GM21381 (cell line): Measurements from ENCODE around the gene NASP.

Experiments used
- ATAC-seq: cut with Tn5 transposase; IDR thresholded peaks from one replicate; pipeline ENCODE4 v1.9.1; 2021; ENCODE audit warnings: mild to moderate bottlenecking, moderate library complexity; ENCODE audit not compliant: unreplicated experiment

Gene NASP

DNA sequence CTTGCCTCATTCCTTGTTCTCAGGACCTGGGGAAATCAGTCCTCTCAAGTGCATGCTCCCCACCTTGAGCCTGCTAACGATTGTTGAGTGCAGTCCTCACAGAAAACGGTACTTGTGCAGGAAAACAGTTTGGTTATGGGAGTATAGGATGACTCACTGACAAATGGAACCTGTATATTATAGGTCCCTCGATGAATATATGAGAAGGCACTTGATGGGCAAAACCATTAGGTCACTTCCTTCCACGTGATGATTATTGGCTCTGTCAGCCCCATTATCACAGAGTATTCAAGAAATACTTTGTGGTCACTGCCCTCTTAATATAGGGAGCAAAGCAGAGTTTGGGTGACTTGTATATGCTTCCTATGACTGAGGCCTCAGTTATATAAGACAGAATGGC lies 33.8 kb downstream of the NASP start:
- ATAC-seq, result no peak

- ATAC-seq, result no peak
Observed at GRCh38 chr1:45619149-45619921, 35.5 kb downstream of the NASP start.

- no peak for ATAC-seq
Observed at GRCh38 chr1:45620588-45621500, 37.0 kb downstream of the NASP start.

- ATAC-seq, result no peak
Observed at GRCh38 chr1:45621501-45621836, 37.6 kb downstream of the NASP start.

GRCh38 chr1:45621895-45622523 lies 38.2 kb downstream of the NASP start:
- no peak for ATAC-seq

GRCh38 chr1:45622524-45623394 lies 38.9 kb downstream of the NASP start:
- ATAC-seq, result no peak

DNA sequence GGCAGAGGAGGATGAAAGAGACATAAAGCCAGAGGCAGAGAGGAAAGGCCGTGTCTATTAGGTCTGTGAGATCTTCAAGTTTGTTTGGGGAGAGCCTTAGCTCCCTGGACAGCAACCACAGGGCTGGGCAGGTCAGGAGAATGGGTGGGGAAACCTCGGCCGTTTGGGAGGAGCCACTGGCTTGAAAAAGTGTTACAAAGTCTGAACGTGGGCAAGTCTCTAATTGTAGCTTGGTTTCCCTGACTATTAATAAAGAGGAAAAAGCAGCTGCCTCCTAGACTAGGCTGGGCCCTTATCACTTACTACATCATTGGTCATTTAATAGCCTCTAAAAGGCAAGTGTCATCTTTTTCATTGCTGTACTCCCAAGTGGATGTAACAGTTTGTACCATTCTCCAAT lies 40.1 kb downstream of the NASP start, which contains the start of gene CCDC17:
CCDC17 (minus strand) TSS at position 83 of the 400 bp plus-strand sequence. CDS start 145 bp downstream, outside the sequence.
- ATAC-seq, result no peak

- ATAC-seq, result no peak
Observed at GRCh38 chr1:45629035-45629434, 45.2 kb downstream of the NASP start.

- no peak for ATAC-seq
Observed at GRCh38 chr1:45630429-45630828, 46.6 kb downstream of the NASP start.

- no peak for ATAC-seq
Observed at GRCh38 chr1:45635211-45635610, 51.4 kb downstream of the NASP start.

DNA sequence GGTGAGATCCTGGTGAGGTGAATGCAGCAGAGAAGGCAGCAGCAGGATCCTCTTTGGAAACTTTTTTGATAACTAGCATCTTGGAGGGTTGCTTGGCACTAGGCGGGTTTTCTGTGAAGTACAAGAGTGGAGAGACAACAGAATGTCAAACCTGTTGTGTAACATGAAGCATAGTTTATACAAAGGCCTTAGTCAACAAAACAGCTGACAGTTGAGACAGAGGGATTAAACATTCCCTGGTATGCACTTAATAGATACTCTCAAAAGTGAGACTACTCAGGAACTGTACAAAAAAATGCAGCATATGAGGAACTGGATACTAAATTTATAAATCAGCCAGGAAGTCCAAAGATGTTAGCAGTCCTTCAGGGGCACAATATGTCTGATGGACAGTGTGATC lies 56.5 kb downstream of the NASP start:
- no peak for ATAC-seq

DNA sequence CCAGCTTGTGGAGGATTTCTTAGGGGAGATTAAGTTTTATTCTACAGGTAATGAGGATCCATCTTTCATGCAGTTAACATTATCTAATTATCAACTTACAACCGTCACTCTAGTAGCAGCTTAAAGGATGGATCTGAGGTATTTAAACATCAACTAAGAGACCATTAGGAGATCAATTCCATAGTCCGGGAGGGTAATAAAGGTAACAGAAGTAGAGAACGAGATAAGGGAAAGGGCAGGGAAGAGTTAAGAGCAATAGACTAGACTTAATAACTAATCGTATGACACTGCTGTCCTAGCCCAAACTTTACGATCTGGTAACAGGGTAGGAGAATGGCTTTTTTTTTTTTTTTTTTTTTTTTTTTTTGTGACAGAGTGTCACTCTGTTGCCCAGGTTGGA lies 59.5 kb downstream of the NASP start:
- ATAC-seq, result no peak

- no peak for ATAC-seq
Observed at GRCh38 chr1:45643978-45644377, 60.1 kb downstream of the NASP start.

- ATAC-seq, result no peak
Observed at GRCh38 chr1:45644661-45645060, 60.8 kb downstream of the NASP start.

DNA sequence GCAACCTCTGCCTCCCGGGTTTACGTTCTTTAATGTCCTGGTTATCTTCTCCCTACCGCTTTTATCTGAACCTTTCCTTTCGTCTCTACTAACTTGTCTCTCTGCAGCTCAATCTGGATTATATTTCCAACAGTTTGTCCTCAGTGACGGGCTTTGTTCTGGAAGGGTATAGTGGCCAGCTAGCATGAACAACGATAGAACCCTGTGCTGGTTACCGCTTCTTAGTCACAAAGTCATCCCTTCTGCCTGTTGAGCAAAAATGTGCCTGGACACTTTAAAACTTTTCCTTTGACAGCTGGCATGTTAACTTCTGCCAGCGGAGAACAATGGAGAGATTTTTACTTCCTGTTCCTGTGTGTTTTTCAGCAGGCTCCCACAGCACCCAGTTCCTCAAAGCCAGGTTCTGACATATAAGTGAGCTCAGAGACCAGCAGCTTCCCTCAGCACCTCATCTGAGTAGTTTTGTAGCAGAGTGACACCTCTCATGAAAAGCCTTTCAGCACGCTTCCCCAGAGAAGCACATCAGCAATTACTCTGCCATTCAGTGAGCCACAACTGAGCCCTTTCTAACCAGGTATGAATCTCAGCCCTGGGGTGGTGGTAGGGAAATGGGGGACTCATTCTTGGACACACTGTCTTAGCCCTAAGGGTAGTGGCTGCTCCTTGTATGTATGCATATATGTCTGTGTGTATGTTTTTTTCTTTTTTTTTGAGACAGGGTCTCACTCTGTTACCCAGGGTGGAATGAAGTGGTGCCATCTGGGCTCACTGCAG lies 63.6 kb downstream of the NASP start:
- ATAC-seq, result no peak

DNA sequence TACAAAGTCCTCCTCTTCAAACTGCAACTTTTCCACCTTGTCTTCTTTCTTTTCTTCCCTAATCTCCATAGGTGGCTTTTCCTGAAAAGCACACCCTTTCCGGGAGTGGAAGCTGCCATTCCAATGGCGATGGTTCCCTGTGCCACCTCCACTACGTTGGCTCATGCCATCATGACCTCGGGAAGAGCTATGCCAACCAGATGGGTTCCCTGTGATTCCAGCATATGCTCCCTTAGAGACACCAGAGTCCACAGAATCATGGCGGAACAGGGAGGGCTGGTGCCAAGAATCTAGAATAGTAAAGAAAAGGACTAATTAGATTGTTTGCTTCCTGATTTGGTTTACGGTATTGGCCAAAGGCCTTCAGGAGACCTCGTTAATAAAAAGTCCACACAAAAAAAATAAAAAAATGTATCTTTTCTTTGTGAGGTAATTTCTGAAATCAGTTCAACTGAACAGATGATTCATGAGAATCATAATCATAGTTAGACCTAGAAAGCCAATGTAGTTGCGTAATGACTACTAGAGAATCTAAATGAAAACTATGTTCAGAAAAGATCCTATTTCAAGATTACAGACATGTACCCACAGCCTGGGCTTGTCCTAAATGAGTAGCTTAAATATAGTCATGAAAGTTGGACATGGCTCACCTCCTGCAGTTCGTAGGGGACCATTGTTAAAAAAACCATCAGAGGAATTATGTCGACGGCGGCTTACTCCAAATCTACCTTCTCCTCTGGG lies 70.9 kb downstream of the NASP start:
- ATAC-seq, result no peak

DNA sequence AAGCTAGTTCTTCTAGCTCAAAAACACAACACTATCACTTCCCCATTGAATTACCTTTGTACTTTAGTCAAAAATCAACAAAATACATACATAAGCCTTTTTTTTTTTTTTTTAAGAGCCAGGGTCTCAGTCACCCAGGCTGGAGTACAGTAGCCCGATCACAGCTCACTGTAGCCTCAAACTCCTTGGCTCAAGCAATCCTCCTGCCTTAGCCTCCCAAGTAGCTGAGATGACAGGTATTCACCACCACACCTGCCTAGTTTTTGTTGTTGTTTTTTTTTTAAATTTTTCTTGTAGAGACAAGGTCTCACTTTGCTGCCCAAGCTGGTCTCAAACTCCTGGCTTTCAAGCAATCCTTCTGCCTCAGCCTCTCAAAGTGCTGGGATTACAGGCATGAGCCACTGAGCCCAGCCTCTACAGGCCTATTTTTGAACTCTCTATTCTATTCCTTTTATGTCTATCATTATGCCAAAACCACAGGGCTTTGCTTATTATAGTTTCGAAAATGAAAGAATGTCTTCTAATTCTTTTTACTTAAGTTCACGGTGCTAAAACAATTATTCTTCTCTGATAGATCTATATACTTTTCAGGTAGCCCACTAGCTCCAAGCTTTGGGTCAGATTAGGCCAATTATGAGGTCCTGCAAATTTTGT lies 72.9 kb downstream of the NASP start:
- ATAC-seq, result no peak

GRCh38 chr1:45658171-45658570 lies 74.3 kb downstream of the NASP start:
- ATAC-seq, result no peak

GRCh38 chr1:45659222-45659621 lies 75.4 kb downstream of the NASP start:
- ATAC-seq, result no peak
